AG20443 (cell line): ENCODE data around the gene KRI1.

ENCODE experiments used
- DNase-seq: peaks from one replicate; pipeline ENCODE4 v3.0.0; 2012; ENCODE audit warnings: low spot score, mixed read lengths

KRI1 gene

DNA sequence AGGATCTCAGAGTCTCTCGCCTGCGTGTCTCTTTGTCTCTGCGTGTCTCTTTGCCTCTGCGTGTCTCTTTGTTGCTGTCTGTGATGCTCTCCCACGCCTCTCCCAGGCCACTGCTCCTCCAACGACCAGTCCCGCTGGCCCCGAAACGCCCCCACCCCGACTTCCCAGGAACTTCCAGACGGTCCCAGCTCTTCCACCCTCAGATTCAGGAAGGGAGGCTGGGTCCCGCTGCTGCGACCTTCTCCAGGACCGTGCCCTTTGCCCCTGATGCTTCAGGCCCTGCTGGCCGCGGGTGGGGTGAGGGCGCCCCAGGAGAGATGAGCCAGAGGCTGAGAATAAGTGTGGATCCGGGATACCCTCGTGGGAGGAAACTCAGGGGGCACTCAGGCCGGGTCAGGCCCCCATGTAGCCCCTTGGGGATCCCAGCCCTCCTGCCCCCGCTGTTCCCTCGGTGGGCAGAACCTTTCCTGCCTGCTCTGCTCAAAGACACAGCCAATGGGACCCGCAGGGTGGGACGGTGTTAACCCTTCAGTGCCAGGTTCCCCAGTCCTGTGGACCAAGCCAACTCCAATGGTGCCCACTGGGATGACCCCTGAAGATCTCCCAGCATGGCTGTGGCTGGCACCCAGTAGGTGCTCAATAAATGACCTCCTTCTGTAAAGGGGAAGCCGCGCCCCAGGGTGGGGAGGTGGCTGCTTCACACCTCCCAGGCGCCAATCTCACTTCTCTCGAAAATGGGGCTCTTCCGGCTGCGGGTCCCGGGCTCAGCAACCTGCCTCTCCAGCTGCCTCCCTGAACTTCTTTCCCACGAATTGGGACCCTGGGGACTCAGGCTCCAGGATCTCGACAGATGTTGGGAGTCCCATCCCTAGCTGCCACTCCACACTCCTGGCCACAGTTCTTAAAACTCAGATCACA is 47.1 kb downstream of the KRI1 start:
- DNase-seq = no peak

DNA sequence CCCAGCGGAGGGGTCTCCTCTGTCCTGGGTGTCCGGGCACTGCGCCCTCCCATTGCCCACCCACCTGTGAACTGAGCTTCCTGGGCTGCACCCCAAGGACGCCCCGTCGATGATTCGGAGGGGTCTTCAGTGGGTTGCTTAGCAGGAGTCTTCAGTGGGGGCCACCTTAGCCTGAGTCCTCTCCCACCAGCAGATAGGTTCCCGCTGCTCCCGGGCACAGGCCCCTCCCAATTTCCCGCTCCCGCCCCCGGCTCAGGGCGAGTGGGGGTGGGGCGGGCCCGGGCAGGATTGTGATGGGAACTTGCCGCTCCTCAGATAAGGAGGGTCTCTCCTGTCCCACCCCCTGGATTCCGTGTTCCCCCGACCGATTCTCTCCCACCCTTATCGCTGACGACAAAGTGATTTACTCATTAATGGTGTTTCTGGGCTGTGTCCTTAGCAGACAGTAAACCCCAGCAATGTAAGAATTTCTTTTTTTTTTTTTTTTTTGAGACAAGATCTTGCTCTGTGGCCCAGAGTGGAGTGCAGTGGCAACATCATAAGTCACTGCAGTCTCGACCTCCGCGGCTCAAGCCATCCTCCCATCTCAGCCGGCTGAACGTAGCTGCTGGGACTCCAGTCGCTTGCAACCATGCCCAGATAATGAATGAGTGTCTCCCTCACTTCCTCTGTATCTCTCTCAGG is 47.9 kb downstream of the KRI1 start:
- peak; percentile 63 for DNase-seq

DNA sequence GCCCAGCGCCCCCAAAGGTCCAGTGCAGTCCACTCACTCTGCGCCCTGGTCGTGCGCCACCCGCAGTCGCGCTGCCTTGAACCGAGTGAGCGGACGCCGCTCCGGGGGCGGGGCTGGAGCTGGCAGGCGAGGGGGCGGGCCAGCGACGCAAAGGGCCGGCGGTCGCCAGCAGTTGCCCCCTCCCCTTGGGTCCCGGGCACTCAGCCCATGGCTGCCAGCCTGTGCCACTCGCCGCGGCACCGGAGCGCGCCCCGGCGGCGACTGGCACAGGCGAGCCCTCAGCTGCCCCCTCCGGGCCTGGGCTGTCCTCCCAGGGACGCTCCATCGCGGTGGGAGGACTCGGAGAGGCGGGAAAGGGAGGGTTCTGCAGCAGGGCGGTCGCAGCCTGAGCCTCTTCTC is 48.5 kb downstream of the KRI1 start, which contains the start of gene S1PR5:
Gene S1PR5, minus strand, starts transcription at position 87 of the 399 bp plus-strand sequence. CDS start 2,436 bp downstream, outside the sequence.
- peak; percentile 69 for DNase-seq

DNA sequence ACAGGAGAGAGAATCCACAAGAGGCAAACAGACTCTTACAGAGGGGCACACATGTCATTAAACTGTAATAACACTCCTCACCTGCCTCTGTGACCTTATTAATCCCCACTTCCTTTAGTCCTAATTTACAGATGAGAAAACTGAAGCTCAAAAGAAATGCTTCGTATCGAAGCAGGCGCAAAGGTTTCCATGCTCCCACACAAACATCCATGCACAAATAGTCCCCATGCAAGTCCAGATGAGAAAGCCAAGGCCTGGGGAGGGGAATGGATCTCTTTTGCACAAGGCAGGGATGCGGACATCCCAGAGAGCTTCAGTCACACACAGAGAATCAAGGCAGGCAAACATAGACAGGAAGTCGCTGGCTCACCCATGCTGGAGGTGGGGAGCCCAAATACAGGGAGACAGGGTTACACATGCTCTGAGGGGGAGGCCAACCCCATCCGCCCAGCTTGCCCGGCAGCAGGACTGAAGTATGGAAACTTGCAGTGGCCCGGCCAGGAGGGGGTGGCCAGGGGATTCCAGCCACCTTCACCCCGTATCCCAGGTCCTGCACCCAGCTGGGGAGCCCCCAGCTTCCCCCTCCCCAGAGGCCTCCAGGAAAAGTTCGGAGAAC is 49.0 kb downstream of the KRI1 start:
- DNase-seq = peak; percentile 37

DNA sequence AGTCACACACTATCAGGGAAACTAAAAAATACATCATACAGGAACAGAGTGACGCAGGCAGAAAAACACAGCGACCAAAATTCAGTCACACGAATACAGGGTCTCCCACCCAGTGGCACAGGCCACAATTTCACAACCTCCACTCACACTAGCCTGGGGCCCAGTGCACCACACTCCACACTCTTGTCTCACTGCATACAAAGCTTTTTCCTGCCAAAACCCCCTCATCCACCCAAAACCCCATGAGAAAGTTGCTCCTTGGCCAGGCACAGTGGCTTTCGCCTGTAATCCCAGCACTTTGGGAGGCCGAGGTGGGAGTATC is 49.8 kb downstream of the KRI1 start:
- DNase-seq = no peak

DNA sequence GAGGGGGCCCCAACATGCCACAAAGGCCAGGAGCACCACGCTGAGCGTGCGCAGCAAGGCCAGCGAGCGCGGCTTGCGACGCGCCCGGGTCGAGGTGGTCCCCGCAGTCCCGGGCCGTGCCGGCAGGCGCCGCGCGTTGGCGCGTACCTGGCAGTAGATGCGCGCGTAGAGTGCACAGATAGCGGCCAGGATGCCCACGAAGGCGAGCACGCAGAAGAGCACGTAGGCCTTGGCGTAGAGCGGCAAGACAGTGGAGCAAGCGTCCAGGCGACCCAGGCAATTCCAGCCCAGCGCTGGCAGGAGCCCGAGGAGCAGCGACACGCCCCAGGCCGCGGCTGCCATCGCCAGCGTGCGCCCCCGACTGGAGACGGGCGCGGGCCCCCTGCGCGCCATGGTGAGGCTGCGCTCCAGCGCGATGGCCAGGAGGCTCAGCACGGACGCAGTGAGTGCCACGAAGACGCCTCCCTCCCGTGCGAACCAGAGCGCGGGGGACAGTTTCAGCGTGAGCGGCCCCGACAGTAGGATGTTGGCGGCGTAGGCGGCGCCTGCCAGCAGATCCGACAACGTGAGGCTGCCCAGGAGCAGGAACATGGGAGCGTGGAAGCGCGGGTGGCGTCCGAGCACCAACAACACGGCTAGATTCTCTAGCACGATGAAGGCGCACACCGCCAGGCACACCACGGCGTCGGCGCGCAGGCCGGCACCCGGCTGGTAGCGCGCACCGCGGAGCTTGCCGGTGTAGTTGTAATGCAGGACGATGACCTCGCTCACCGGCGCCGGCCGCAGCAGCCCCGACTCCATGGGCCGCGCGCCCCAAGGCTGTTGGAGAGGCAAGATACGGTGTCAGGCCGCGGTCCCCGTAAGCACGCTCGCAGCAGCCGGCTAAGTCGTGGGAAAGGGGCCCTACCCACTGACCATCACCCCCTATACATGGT is 51.3 kb downstream of the KRI1 start:
- DNase-seq = peak; percentile 14

DNA sequence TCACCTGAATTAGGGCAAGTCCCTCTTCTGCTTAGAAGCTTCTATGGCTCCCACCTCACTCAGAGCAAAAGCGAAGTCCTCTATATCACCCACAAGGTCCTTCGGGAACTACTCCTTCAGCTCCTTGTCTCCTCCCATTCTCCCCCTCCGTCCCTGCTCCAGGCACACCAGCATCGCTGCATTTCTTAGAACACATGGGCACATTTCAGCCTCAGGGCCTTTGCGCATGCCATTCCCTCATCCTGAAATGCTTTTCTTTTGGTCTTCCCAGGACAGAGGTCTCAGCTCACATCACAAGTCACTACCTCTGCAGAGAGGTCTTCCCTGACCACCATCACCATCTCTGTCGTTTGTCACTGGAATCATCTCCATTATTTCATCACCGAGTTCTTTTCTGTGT is 52.6 kb downstream of the KRI1 start:
- DNase-seq = no peak

DNA sequence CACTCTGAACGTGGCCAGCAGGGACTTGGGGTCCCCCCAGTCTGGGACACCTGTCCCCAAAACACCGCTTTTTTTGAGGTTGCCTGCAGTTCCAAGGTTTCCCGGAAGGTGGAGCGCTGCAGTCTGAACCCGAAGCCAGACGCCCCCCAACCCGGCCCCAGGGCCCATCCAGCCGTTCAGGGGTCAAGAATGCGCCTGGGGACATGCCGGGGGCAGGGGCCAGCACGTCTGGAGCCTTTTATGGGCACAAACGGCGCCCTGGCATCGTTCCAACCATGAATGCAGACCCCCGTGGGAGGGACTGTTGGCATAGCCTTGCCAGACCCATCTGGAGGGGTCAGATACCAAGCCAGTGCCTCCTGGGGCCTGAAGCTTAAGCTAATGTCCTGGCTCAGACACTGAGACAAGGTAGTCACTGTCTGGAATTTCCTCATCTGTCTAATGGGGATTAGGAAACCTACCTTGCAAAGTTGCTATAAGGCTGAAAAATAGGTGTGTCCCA is 55.5 kb downstream of the KRI1 start:
- DNase-seq = peak; percentile 42

DNA sequence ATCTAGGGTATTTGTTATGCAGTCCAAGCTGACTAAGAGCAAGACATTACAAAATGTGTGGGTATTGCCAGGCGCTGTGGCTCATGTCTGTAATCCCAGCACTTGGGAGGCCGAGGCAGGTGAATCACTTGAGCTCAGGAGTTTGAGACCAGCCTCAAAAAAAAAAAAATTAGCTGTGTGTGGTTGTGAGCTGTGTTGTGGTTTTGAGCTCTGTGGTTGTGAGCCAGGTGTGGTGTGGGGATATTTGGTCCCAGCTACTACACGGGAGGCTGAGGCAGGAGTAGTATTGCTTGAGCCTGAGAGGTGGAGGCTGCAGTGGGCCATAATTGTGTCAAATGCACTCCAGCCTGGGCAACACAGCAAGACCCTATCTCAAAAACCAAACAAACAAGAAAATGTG is 57.1 kb downstream of the KRI1 start:
- DNase-seq = no peak

DNA sequence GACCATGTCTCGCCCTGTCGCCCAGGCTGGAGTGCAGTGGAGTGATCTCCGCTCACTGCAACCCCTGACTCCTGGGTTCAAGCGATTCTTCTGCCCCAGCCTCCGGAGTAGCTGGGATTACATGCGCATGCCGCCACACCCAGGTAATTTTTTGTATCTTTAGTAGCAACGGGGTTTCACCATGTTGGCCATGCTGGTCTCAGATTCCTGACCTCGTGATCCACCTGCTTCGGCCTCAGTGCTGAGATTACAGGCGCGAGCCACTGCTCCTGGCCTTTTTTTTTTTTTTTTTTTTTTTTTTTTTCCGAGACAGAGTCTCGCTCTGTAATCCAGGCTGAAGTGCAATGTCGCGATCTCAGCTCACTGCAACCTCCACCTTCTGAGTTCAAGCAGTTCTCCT is 57.8 kb downstream of the KRI1 start:
- no peak for DNase-seq

DNA sequence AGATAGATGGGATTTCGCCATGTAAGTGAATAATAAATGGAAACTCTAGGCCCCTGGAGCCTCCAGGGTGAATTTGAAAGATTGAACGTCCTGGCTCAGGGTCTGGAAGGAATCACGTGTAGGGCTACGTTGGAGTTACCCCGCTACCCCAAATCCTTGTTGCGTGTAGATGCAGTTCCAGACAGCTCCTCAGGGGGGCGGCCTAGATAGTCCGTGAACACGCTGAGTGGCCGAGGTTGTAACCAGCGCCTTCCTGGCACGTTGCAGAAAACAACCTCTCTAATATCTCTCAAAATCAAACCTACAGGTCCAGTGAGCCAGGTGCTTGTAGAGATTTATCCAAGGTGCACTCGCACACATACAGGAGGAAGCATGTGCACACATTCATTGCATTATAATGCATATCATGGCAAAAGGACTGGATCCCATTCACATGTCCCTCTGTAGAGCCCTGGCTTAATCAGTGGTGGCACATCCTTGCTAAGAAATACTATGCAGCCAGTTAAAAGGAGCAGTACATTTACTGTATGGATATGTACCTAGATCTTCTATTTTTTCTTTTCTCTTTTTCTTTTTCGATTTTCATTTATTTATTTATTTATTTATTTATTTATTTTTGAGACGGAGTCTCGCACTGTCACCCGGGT is 60.1 kb downstream of the KRI1 start:
- DNase-seq = peak; percentile 79
